ENCODE measurements around the gene SLC23A3.

Gene SLC23A3

GRCh38 chr2:219140722-219141121 is 29.1 kb downstream of the SLC23A3 start:
- DNase-seq: no peak

DNA sequence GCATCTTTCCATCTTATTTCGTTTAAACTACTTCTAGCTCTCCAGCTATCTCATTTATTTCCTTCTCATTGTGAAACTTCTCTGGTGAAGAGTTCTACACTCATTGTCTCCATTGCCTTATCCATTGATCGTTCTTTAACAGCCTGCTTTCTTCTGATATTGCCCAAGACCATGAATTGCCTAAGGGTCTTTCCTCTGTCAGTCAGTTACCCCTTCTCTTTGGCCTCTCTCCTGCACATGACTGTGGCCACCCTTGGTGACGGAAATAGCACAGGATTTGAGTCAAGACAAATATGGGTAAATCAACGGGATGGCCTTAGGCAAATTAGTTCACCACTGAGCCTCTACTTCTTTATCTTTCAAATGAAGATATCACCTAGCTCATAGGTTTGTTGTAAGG is 35.9 kb downstream of the SLC23A3 start:
- DNase-seq: no peak

GRCh38 chr2:219131744-219132143 is 38.1 kb downstream of the SLC23A3 start:
- DNase-seq: no peak

- no peak for DNase-seq
Measured at GRCh38 chr2:219131327-219131726, 38.5 kb downstream of the SLC23A3 start.

- no peak for DNase-seq
Measured at GRCh38 chr2:219129589-219129988, 40.2 kb downstream of the SLC23A3 start.

- no peak for DNase-seq
Measured at GRCh38 chr2:219128396-219128795, 41.4 kb downstream of the SLC23A3 start.

- no peak for DNase-seq
Measured at GRCh38 chr2:219127037-219127635, 42.7 kb downstream of the SLC23A3 start.

DNA sequence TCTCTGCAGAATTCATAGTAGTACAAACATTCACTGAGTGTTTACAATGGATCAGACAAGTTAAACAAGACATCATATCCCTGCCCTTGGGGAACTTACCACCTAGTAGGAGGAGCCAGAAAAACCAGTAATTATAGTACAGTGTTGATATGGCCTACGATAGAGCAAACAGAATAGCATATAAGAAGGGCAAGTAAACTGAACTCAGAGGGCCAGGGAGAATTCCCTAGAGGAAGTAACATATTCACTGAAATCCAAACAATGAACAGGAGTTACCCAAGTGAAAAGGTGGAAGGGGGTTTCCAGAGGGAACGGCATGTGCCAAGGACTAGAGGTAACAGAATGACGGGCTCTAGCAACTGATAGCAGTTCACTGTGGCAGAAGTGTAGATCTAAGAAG is 43.3 kb downstream of the SLC23A3 start:
- no peak for DNase-seq

DNA sequence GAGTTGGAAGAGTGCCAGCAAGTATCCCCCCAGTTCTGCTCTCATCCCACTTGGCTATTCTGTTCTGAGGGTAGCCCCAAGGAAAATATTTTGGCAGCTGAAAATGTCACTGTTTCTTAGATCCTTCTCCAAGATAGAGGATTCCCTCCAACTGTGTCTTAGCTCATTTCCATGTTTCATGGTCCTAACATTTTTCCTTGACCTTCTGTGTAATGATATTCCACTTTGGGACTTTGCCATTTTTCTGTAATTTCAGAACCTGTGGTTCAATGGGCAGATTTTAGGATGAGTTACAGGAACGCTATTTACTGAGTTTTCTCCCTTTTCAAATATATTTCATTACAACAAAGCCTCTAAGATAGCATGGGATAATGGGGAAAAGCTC is 44.0 kb downstream of the SLC23A3 start:
- no peak for DNase-seq

DNA sequence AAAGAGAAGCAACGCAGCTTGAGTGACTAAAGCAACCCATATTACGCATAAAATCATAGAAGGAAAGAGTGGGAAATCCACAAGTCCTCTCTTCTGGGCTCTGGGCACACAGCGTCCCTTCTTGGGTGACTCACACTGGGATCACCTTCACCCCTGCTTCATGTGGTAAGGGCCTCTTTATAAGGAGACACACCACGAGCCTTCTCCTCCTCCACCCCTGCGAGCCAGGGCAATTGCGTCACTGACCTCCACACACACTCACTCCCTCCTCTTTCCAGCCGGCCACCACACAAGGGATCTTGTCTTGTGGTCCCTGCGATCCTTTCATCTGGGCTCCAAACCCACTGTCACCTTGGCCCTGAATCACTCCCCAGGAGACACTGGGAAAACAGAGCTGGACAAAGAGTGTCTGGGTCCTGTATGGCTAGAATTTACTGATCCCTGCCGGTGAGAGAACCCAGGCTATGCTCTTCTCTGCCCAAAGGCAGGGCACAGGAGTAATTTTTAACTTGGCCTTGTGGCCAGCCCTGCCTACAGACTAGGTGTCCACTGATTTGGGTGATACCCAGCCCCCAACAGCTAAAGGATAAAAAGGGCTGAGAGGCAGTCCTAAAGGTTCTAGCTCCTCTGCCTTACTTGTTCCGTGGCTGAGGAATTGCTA is 44.5 kb downstream of the SLC23A3 start:
- DNase-seq: no peak

GRCh38 chr2:219124381-219125110 is 45.3 kb downstream of the SLC23A3 start:
- peak in 1 of 2 experiments; percentile 24 for DNase-seq

- DNase-seq: no peak
Measured at GRCh38 chr2:219123356-219124135, 46.3 kb downstream of the SLC23A3 start.

DNA sequence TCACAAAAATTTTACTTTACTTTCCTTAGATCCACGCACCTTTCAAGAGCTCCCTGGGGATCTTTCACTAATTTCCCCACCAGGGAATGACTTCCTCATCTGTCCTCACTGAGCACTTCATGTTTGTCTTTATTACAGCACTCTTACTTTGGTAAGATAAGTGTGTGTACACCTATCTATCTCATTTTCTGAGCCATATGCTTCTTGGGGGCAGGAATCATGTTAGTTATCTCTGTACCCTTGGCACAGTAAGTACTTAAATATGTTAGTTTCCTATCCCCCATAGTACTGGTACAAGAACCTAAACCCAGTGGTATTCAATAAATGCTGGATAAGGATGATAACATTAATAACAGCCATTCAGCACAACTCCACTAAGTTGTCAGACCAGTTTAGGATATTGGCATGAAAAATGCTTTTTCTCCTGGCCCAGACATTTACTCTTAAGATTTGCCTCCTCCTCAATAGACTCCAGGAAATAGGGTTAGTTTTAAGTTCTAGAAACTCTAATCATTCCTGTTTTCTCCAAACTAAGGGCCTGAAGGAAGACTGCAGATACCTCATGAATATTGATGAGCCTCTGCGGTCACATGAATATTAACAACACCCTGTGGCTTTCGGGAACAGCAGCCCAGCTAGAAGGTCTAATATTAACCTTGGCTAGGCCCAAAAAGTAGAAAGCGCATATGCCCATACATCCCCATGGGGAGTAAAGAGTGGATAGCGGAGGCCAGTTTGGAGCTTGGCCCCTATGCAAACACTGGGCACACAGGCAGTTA is 47.4 kb downstream of the SLC23A3 start:
- DNase-seq: no peak

GRCh38 chr2:219120082-219120481 is 49.7 kb downstream of the SLC23A3 start:
- no peak for DNase-seq

DNA sequence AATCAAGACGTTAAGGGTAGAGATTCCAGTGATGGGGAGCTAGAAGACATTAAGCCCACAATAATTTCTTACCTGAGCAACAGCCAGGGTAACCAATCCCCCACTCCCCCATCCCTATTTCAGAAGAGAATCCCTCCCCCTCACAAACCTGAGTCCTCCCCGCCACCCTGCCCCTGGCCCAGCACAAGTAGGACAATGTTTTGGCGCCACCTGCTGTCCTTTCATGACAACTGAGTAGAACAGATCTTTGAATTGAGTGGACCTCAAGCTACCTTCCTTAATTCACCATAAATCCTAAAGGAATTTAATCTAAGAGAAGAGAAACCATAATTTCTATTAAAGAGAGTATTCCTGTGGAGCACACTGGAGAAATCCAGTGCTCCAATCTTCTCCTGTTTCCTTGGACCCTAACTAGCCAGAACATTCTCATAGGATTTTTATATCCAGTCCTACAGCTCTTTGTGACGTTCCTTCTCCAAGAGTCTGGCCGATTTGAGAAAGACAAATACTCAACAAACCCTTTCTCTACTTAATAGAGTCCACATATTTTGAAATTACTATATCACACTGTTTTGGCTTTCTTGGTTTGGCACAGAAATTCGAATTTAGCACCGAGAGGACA is 50.3 kb downstream of the SLC23A3 start:
- peak; percentile 46 to 54 for DNase-seq

DNA sequence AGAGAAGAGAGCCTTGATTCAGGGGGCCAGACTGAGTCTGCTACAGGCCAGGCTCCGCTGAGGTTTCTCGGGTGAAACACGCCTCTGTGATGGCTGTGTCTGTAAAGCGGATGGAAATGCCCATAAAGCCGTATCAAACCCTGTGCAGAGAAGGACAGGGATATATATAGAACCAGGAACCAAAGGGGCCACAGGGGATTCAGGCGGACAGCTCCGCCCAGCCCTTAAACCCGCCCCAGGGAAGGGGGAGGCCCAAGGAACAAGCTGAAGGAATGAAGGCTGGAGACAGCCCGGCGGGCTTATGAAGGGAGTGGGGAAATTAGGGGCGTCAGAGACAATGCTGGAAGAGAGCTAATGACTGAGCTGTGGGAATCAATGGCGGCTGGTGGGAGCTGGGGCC is 51.3 kb downstream of the SLC23A3 start:
- DNase-seq: no peak

- no peak for DNase-seq
Measured at GRCh38 chr2:219116776-219117646, 52.8 kb downstream of the SLC23A3 start.

GRCh38 chr2:219112651-219113338 is 57.0 kb downstream of the SLC23A3 start:
- no peak for DNase-seq

- no peak for DNase-seq
Measured at GRCh38 chr2:219112062-219112406, 57.8 kb downstream of the SLC23A3 start.
